Heart right ventricle (tissue), 16 donors: ENCODE data around the gene DGCR2. TPM values are rescaled to one million over a fixed set of nuclear protein-coding genes. Genes with fewer than 3 reads are reported as not detected.

Experiments used
- ATAC-seq, 8 donors: fragments of 200-7000 bp; cut with Tn5 transposase; one replicate each; pipeline ENCODE4 v1.9.1; 2020; ENCODE audit warnings: mild to moderate bottlenecking in 8 of 8, moderate library complexity in 8 of 8, moderate number of reproducible peaks in 1 of 8
- DNase-seq, 2 donors: peaks; one replicate each; pipeline ENCODE4 v3.0.0-alpha.2; 2020
- H3K27ac ChIP-seq, 10 donors: fragments of 200-600 bp; sonication (generic) in 2 of 10; one replicate each; pipeline versions ENCODE4 v1.5.0 to v1.8.0; 2020 to 2022; ENCODE audit warnings: mild to moderate bottlenecking in 3 of 10
- H3K27me3 ChIP-seq, 7 donors: fragments of 200-600 bp; one replicate each; pipeline ENCODE4 v1.8.0; 2021 to 2022; ENCODE audit warnings: mild to moderate bottlenecking in 2 of 7
- H3K36me3 ChIP-seq, 9 donors: fragments of 200-600 bp; sonication (generic) in 1 of 9; one replicate each; pipeline versions ENCODE4 v1.5.0 to v1.8.0; 2020 to 2022; ENCODE audit warnings: mild to moderate bottlenecking in 2 of 9
- H3K4me1 ChIP-seq, 9 donors: fragments of 200-600 bp; sonication (generic) in 1 of 9; one replicate each; pipeline versions ENCODE4 v1.5.0 to v1.8.0; 2020 to 2022; ENCODE audit warnings: mild to moderate bottlenecking in 4 of 9
- H3K4me3 ChIP-seq, 10 donors: fragments of 200-600 bp; sonication (generic) in 2 of 10; one replicate each; pipeline versions ENCODE4 v1.5.0 to v1.8.0; 2020 to 2022; ENCODE audit warnings: mild to moderate bottlenecking in 7 of 10, moderate library complexity in 2 of 10
- H3K9me3 ChIP-seq, 11 donors: fragments of 200-600 bp in 10 of 11; sonication (generic) in 2 of 11; one replicate each; pipeline versions ENCODE4 v1.5.0 to v1.8.0; 2013 to 2022; ENCODE audit warnings: mild to moderate bottlenecking in 2 of 11, control low read depth in 1 of 11, moderate library complexity in 1 of 11
- CTCF ChIP-seq, 9 donors: fragments of 200-600 bp; sonication (generic) in 2 of 9; IDR thresholded peaks; one replicate each; pipeline versions ENCODE4 v1.5.0 to v1.8.0; 2021 to 2022; ENCODE audit warnings: antibody characterized with exemption in 9 of 9, mild to moderate bottlenecking in 5 of 9, moderate library complexity in 1 of 9
- WGBS, 2 donors: extraction: QIAGEN DNeasy Blood & Tissue Kit; methylation state at CpG; one replicate each; pipeline ENCODE4 v1.1.7; 2013; ENCODE audit warnings: inconsistent platforms in 1 of 2; 5-methylcytosine and 5-hydroxymethylcytosine counted together
- intact Hi-C, 10 donors: fragments of 100-400 bp; cut with DNase I; formaldehyde crosslinking; loops; one replicate each; pipeline versions ENCODE4 v1.11.1 to v1.14.2; 2022
- polyA plus RNA-seq, 2 donors: library from polyadenylated mRNA; stranded (reverse); fragments of 200-250 nt; gene quantifications; one replicate each; pipeline ENCODE4 v1.2.3, GENCODE V29; 2013
- total RNA-seq, 10 donors: library from RNA; stranded (reverse); fragmentation: NEBNext Ultra II Directional in 3 of 10; extraction: Animal tissue kit (Norgen Biotek cat#: 25700) in 3 of 10; gene quantifications; one replicate each; pipeline versions ENCODE4 v1.2.1 to v1.2.4, GENCODE V29; 2021 to 2023
- donor health status: Arrhythmogenic right ventricular cardiomyopathy.
- donor health status: ischemic (EF 13 %, LVEDD 7.1; RV severe dilation, severe dysfunction).
- donor health status: healthy with polysubstance abuse.
- donor health status: DM: no; HTN: yes; CAD: no.
- donor health status: DM: no; HTN: no; CAD: no.
- donor health status: ischemic (EF 25% LVEDD 6.9; RV normal size, moderate dysfunction).
- donor health status: ischemic (EF 25% LVEDD 5.7; RV mildly dilated, moderate dysfunction).
- donor health status: healthy.
- donor health status: DM: yes; HTN: yes; CAD: no.
- donor health status: Ischemic cardiomyopathy.
- donor health status: ischemic (EF 35%, LVEDD 5.7; RV mildly dilated, moderate dysfunction).
- donor health status: nonischemic (EF 11% LVEDD 7.7; RV severe dilation, severe dysfunction).
- donor health status: DM: yes; HTN: yes; CAD: no.
- donor health status: PGD.
- donor health status: ischemic (EF 29% LVEDD 5.4; RV normal size, mild dysfunction).
- donor health status: nonischemic (EF 23%, LVEDD 6.1; RV moderate dilation, normal function).

The DGCR2 gene
- total and polyA plus RNA-seq, 12 donors = 17.0 to 58.0 (median 39.1) TPM

- no peak for ATAC-seq
- WGBS, 2 donors = 91 to 93% methylated on average over 30 of the region's 30 CpGs
- Histone ChIP-seq H3K4me3 (no peak overlapping the region), H3K27me3 (no peaks in the 10 kb centered on the region), H3K4me1 (no peaks in the 10 kb centered on the region), H3K9me3 (no peaks in the 10 kb centered on the region), H3K36me3 (peaks cover 0 to 95% (median 60%) of the 10 kb centered on the region in 9 donors), H3K27ac (no peak overlapping the region)
- DNase-seq = no peak
- TF ChIP-seq CTCF (IDR thresholded peaks at IDR 0.05) = no peak
- intact Hi-C loops = no loop called here
Observed at GRCh38 chr22:19040888-19041703, 81.1 kb downstream of the DGCR2 start.

GRCh38 chr22:19040391-19040861 lies 81.8 kb downstream of the DGCR2 start:
- Histone ChIP-seq H3K9me3 (no peaks in the 10 kb centered on the region), H3K27ac (no peak overlapping the region), H3K4me3 (no peak overlapping the region), H3K27me3 (no peaks in the 10 kb centered on the region), H3K36me3 (peaks cover 0 to 88% (median 60%) of the 10 kb centered on the region in 9 donors), H3K4me1 (peaks cover 0 to 3% (median 0%) of the 10 kb centered on the region in 9 donors)
- DNase-seq (no peak), ATAC-seq (no peak)
- TF ChIP-seq CTCF (IDR thresholded peaks at IDR 0.05) = no peak
- 73 to 85% methylated on average over 4 of the region's 4 CpGs for WGBS, 2 donors
- intact Hi-C loops = no loop called here

DNA sequence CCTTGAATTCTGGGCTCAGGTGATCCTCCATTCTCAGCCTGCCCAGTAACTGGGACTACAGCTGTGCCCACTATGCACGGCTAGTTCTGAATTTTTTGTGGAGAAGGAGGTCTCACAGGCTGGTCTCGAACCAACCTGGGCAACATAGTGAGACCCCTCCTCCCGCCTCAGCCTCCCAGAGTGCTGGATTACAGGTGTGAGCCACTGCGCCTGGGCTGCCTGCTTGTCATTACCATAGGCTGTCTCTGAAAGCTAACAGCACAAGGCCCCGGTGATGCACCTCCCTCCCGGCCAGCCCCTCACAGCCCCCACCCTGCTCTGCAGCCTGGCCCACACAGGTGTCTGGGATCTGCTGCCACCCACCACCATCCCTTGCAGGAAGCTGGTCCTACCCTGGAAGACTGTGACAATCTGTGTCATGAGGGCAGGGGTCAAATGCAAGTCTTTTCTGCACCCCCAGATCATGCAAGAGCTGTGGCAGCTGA lies 82.4 kb downstream of the DGCR2 start:
- Histone ChIP-seq H3K4me1 (peaks cover 0 to 3% (median 0%) of the 10 kb centered on the region in 9 donors), H3K27ac (no peak overlapping the region), H3K4me3 (no peak overlapping the region), H3K27me3 (no peaks in the 10 kb centered on the region), H3K9me3 (no peaks in the 10 kb centered on the region), H3K36me3 (peaks cover 0 to 83% (median 57%) of the 10 kb centered on the region in 9 donors)
- intact Hi-C loops = no loop called here
- no peak for TF ChIP-seq CTCF (IDR thresholded peaks at IDR 0.05)
- 78 to 90% methylated on average over 6 of the region's 6 CpGs for WGBS, 2 donors
- no peak for ATAC-seq
- no peak for DNase-seq

DNA sequence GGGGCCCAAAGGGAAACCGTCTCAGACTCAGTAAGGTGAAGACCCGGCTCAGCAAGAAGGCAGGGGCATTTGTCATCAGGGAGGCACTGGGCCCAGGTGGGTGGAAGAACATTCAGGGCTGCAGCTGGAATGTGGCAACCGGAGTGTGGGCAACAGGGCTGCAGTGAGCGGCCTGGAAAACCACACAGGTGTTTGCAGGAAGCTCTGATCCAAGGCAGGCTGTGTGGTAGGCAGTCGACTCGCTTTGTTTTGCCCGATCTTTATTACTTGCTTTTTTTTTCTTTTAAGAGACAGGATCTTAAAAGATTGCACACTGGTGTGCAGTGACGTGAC lies 82.8 kb downstream of the DGCR2 start:
- no peak for TF ChIP-seq CTCF (IDR thresholded peaks at IDR 0.05)

More for the DNA sequence above, 82.8 kb downstream of the DGCR2 start:
- no peak overlapping the region for H3K27ac ChIP-seq
- WGBS, 2 donors = 85 to 88% methylated on average over 8 of the region's 8 CpGs
- no peaks in the 10 kb centered on the region for H3K9me3 ChIP-seq
- ATAC-seq (no peak), DNase-seq (no peak)
- intact Hi-C loops = no loop called here
- H3K4me3 ChIP-seq = no peak overlapping the region
- H3K36me3 ChIP-seq = peaks cover 0 to 78% (median 53%) of the 10 kb centered on the region in 9 donors
- no peaks in the 10 kb centered on the region for H3K27me3 ChIP-seq
- peaks cover 0 to 3% (median 0%) of the 10 kb centered on the region in 9 donors for H3K4me1 ChIP-seq
